ENCODE results near the gene MEGF9.

The MEGF9 gene

GRCh38 chr9:120593250-120593954 is 120.9 kb downstream of the MEGF9 start:
- Histone ChIP-seq H3K9me3 (ENCODE audit: insufficient read depth, low read depth, low read length) (no peaks in the 10 kb centered on the region), H3K36me3 (ENCODE audit: insufficient read depth, low read length) (no peaks in the 10 kb centered on the region), H3K4me3 (ENCODE audit: low read length) (no peak overlapping the region), H3K9ac (ENCODE audit: low read depth, low read length) (no peak overlapping the region), H3K4me1 (ENCODE audit: insufficient read depth, low read length) (no peaks in the 10 kb centered on the region), H3K27ac (ENCODE audit: low read depth, low read length) (no peak overlapping the region), H3K27me3 (ENCODE audit: insufficient read depth, low read length) (no peaks in the 10 kb centered on the region)
- WGBS = 94% methylated on average over 5 of the region's 5 CpGs

DNA sequence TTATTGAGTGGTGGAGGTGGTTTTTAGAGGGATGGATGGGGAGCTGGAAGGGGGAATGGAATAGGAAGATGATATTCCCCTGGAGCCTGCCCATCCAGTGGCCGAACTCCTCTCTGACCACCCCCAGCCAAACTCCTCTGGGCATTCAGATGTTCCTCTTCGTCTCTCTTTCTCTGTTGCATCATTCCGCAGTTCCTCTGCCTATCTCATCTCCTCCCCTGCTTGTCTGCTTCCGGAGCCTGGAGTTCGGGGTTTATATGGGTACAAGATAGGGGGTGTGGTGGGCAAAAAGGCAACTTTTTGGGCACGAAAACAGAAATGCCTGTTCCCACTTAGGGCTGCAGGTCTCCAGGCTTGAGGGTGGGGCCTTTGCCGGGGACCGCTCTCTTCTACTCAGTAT is 122.1 kb downstream of the MEGF9 start:
- Histone ChIP-seq H3K9me3 (ENCODE audit: insufficient read depth, low read depth, low read length) (no peaks in the 10 kb centered on the region), H3K27ac (ENCODE audit: low read depth, low read length) (no peak overlapping the region), H3K27me3 (ENCODE audit: insufficient read depth, low read length) (no peaks in the 10 kb centered on the region), H3K4me3 (ENCODE audit: low read length) (no peak overlapping the region), H3K36me3 (ENCODE audit: insufficient read depth, low read length) (no peaks in the 10 kb centered on the region), H3K9ac (ENCODE audit: low read depth, low read length) (no peak overlapping the region), H3K4me1 (ENCODE audit: insufficient read depth, low read length) (no peaks in the 10 kb centered on the region)
- 95% methylated on average over 8 of the region's 8 CpGs for WGBS

GRCh38 chr9:120587328-120587727 is 126.9 kb downstream of the MEGF9 start:
- H3K9me3 ChIP-seq (ENCODE audit: insufficient read depth, low read depth, low read length) = no peaks in the 10 kb centered on the region
- no peak overlapping the region for H3K27ac ChIP-seq (ENCODE audit: low read depth, low read length)
- H3K27me3 ChIP-seq (ENCODE audit: insufficient read depth, low read length) = no peaks in the 10 kb centered on the region
- WGBS = 79% methylated on average over 1 of the region's 1 CpG
- H3K36me3 ChIP-seq (ENCODE audit: insufficient read depth, low read length) = no peaks in the 10 kb centered on the region
- no peak overlapping the region for H3K9ac ChIP-seq (ENCODE audit: low read depth, low read length)
- no peaks in the 10 kb centered on the region for H3K4me1 ChIP-seq (ENCODE audit: insufficient read depth, low read length)
- no peak overlapping the region for H3K4me3 ChIP-seq (ENCODE audit: low read length)

DNA sequence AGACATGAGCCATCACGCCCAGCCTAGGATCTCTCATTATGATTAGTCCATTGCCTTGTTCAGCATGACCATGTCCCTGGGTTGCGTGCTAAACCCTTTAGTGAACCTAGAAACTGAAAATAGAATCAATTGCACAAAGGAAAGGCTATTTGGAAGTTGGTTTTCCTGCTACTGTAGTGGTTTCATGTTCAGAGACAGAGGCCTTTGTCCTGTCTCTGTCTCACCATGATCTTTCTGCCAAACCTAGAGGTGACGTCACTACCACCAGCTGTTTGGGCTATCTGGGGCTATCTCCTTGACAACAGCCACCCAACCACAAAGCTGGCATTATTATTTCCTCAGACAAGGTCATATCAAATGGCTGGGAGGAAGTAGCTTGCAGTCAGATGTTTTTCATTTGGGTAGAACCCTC is 130.3 kb downstream of the MEGF9 start:
- no peaks in the 10 kb centered on the region for H3K27me3 ChIP-seq (ENCODE audit: insufficient read depth, low read length)
- H3K4me3 ChIP-seq (ENCODE audit: low read length) = no peak overlapping the region
- WGBS = 84% methylated on average over 3 of the region's 3 CpGs
- H3K27ac ChIP-seq (ENCODE audit: low read depth, low read length) = no peak overlapping the region
- no peaks in the 10 kb centered on the region for H3K36me3 ChIP-seq (ENCODE audit: insufficient read depth, low read length)
- peaks cover 3% of the 10 kb centered on the region; the same call in 1 of the 2 replicates for H3K4me1 ChIP-seq (ENCODE audit: insufficient read depth, low read length)
- H3K9me3 ChIP-seq (ENCODE audit: insufficient read depth, low read depth, low read length) = no peaks in the 10 kb centered on the region
- H3K9ac ChIP-seq (ENCODE audit: low read depth, low read length) = no peak overlapping the region

DNA sequence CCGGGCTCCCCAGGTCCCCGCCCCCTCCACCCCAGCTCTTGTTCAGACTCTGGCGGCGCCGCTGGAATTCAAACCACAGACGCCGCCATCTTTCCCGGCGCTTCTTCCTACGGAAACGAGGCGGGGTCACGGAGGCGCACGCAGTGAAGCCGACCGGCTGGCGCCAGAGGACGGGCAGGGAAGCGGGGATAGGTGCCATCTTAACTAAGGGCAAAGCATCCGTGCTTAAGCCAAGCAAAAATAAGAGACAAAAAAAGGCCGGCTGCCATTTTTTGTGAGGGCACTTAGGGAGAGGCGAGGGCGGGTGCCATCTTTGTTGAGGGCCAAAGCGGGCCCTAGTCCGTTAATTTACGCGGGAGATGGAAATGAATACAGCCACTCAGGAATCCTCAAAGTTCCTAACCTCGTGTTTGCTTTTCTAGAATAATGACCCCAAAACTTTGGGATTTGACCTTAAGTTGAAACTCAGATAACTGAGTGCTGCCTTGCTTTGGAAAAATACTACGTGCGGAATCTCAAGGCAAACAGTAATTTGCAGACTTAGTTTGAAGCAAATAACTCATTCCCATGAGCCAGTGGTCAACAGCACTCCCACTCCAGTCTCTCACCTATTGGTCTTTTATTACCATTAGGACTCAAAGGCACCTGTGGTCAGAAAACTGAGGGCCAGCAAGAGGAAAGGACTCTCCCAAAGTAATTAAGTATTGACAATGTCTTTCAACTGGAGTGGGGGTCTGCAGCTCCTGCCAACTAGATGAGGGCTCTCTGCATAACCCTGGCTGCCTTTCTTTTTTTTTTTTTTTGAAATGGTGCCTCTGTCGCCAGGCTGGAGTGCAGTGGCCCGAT is 134.0 kb downstream of the MEGF9 start, which contains the start of gene CDK5RAP2:
CDK5RAP2 (minus strand) TSS at position 117 of the 846 bp plus-strand sequence. CDS start 189 bp downstream, outside the sequence.
- Histone ChIP-seq H3K36me3 (ENCODE audit: insufficient read depth, low read length) (no peaks in the 10 kb centered on the region), H3K27me3 (ENCODE audit: insufficient read depth, low read length) (no peaks in the 10 kb centered on the region), H3K4me3 (ENCODE audit: low read length) (peak within 1 kb of the TSS; percentile 90), H3K9ac (ENCODE audit: low read depth, low read length) (peak within 1 kb of the TSS; percentile 80), H3K27ac (ENCODE audit: low read depth, low read length) (peak within 1 kb of the TSS; percentile 76), H3K9me3 (ENCODE audit: insufficient read depth, low read depth, low read length) (no peaks in the 10 kb centered on the region), H3K4me1 (ENCODE audit: insufficient read depth, low read length) (peaks cover 3% of the 10 kb centered on the region; the same call in 1 of the 2 replicates)
- WGBS = 12% methylated on average over 33 of the region's 33 CpGs

GRCh38 chr9:120579139-120580050 is 134.9 kb downstream of the MEGF9 start:
- H3K27ac ChIP-seq (ENCODE audit: low read depth, low read length) = peak overlapping the region; percentile 76
- 6% methylated on average over 31 of the region's 31 CpGs for WGBS
- H3K27me3 ChIP-seq (ENCODE audit: insufficient read depth, low read length) = no peaks in the 10 kb centered on the region

DNA sequence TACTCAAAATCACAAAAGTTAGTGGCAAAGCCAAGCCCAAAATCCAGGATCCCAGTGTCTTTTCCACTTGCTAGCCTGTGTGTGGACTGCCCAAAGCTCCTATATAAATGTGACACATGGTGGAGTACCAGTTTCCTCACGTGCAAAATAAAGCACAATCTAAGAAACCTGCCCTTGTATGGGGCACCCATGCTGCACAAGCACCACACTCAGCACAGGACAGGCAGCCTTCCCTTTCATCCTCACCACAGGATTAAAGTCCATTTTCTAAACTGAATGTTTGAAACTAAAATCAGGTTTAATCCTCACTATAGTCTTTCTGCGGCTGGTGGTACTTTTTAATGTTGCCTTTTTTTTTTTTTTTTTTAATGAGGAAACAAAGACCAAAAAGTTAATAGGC is 139.8 kb downstream of the MEGF9 start:
- H3K9ac ChIP-seq (ENCODE audit: low read depth, low read length) = no peak overlapping the region
- no peak overlapping the region for H3K27ac ChIP-seq (ENCODE audit: low read depth, low read length)
- no peaks in the 10 kb centered on the region for H3K27me3 ChIP-seq (ENCODE audit: insufficient read depth, low read length)
- H3K4me1 ChIP-seq (ENCODE audit: insufficient read depth, low read length) = no peaks in the 10 kb centered on the region; the same call in 1 of the 2 replicates
- H3K9me3 ChIP-seq (ENCODE audit: insufficient read depth, low read depth, low read length) = no peaks in the 10 kb centered on the region
- peaks cover 26% of the 10 kb centered on the region for H3K36me3 ChIP-seq (ENCODE audit: insufficient read depth, low read length)
- 87% methylated on average over 1 of the region's 2 CpGs for WGBS
- no peak overlapping the region for H3K4me3 ChIP-seq (ENCODE audit: low read length)

More at GRCh38 chr9:120579139-120580050, 134.9 kb downstream of the MEGF9 start:
- H3K36me3 ChIP-seq (ENCODE audit: insufficient read depth, low read length) = no peaks in the 10 kb centered on the region
- peak overlapping the region; percentile 90 for H3K4me3 ChIP-seq (ENCODE audit: low read length)
- peaks cover 3% of the 10 kb centered on the region; the same call in 1 of the 2 replicates for H3K4me1 ChIP-seq (ENCODE audit: insufficient read depth, low read length)
- peak overlapping the region; percentile 80 for H3K9ac ChIP-seq (ENCODE audit: low read depth, low read length)
- no peaks in the 10 kb centered on the region for H3K9me3 ChIP-seq (ENCODE audit: insufficient read depth, low read depth, low read length)

DNA sequence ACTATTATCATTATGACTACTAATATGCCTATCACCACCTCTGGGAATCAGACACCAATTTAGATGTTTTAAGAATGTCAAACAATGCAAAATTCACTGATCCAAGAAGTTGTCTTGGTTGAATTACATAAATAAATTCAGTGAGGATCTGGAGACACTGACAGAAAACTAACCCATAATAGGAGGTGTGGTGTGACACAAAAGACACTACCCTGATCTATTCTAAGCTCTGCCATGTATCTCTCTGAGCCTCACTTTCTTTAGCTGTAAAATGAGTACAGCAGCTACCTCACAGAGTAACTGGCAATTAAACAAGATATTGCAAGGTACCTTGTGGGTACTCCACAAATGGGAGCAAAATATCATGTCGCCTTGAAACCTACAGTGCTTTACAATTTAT is 141.8 kb downstream of the MEGF9 start:
- Histone ChIP-seq H3K9me3 (ENCODE audit: insufficient read depth, low read depth, low read length) (no peaks in the 10 kb centered on the region), H3K36me3 (ENCODE audit: insufficient read depth, low read length) (peaks cover 46% of the 10 kb centered on the region), H3K9ac (ENCODE audit: low read depth, low read length) (no peak overlapping the region), H3K4me1 (ENCODE audit: insufficient read depth, low read length) (no peaks in the 10 kb centered on the region), H3K27me3 (ENCODE audit: insufficient read depth, low read length) (no peaks in the 10 kb centered on the region), H3K27ac (ENCODE audit: low read depth, low read length) (no peak overlapping the region), H3K4me3 (ENCODE audit: low read length) (no peak overlapping the region)
- WGBS = 97% methylated on average over 1 of the region's 1 CpG

GRCh38 chr9:120571443-120572257 is 142.6 kb downstream of the MEGF9 start:
- Histone ChIP-seq H3K4me3 (ENCODE audit: low read length) (no peak overlapping the region), H3K36me3 (ENCODE audit: insufficient read depth, low read length) (peaks cover 54% of the 10 kb centered on the region), H3K4me1 (ENCODE audit: insufficient read depth, low read length) (no peaks in the 10 kb centered on the region), H3K9me3 (ENCODE audit: insufficient read depth, low read depth, low read length) (no peaks in the 10 kb centered on the region), H3K27me3 (ENCODE audit: insufficient read depth, low read length) (no peaks in the 10 kb centered on the region), H3K9ac (ENCODE audit: low read depth, low read length) (no peak overlapping the region), H3K27ac (ENCODE audit: low read depth, low read length) (no peak overlapping the region)
- WGBS = 94% methylated on average over 11 of the region's 11 CpGs

DNA sequence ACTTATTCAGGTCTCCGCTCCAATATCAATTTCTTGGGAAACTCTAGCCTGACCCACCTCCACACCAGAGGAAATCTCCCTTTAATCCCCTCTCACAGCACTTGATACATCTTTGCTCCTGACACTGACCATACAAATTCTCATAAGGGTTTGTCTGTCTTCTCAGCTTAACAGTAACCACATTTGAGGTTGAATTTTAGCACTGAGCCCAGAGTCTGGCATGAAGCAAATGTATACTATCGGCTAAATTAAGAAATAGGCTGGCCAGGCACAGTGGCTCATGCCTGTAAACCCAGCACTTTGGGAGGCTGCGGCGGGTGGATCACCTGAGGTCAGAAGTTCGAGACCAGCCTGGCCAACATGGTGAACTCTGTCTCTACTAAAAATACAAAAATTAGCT is 144.0 kb downstream of the MEGF9 start:
- no peaks in the 10 kb centered on the region for H3K9me3 ChIP-seq (ENCODE audit: insufficient read depth, low read depth, low read length)
- no peaks in the 10 kb centered on the region for H3K27me3 ChIP-seq (ENCODE audit: insufficient read depth, low read length)
- 97% methylated on average over 5 of the region's 5 CpGs for WGBS
- no peaks in the 10 kb centered on the region for H3K4me1 ChIP-seq (ENCODE audit: insufficient read depth, low read length)
- no peak overlapping the region for H3K4me3 ChIP-seq (ENCODE audit: low read length)
- H3K27ac ChIP-seq (ENCODE audit: low read depth, low read length) = no peak overlapping the region
- H3K36me3 ChIP-seq (ENCODE audit: insufficient read depth, low read length) = peaks cover 68% of the 10 kb centered on the region
- no peak overlapping the region for H3K9ac ChIP-seq (ENCODE audit: low read depth, low read length)
